ENCODE measurements around the gene SLF1. TPM values are rescaled to one million over a fixed set of nuclear protein-coding genes. Genes with fewer than 3 reads are reported as not detected.

SLF1 gene
- total and polyA plus RNA-seq, 9 of the 15 experiments (the other 6 are each of a cell fraction or from before 2014, with no cell fraction given), result 9.8 to 31.1 (median 16.3) TPM

GRCh38 chr5:94621763-94622162, 3.3 kb downstream of the SLF1 start (continued):
- TF ChIP-seq ZNF280B (CRISPR knock-in tag; IDR thresholded peaks at IDR 0.05) (no peak), NFATC3 (IDR thresholded peaks at IDR 0.05) (no peak), CCNT2 (IDR thresholded peaks at IDR 0.05; ENCODE audit: borderline replicate concordance, extremely low read depth, insufficient read length, low read depth, low read length) (no peak), NR2C1 (IDR thresholded peaks at IDR 0.05) (no peak), NR2C1 (tag; IDR thresholded peaks at IDR 0.05) (no peak), HNRNPH1 (optimal IDR thresholded peaks at IDR 0.05; ENCODE audit: low read depth, low read length) (no peak), ESRRA (IDR thresholded peaks at IDR 0.05; ENCODE audit: borderline replicate concordance, low read depth) (no peak), ZFP91 (CRISPR knock-in tag; IDR thresholded peaks at IDR 0.05) (peak; percentile 90), HINFP (tag; conservative IDR thresholded peaks at IDR 0.05; ENCODE audit: low read depth) (no peak)

All from K562 (cell line).